Measurements from ENCODE around the gene MPI.

GRCh38 chr15:74843891-74844299 is 45.9 kb upstream of the MPI start:
- TF ChIP-seq CTCF (IDR thresholded peaks at IDR 0.05) (no peak), POLR2A (IDR thresholded peaks at IDR 0.05) (no peak)

Measured in lower leg skin (tissue), 3 donors.